GM23338 (cell line): ENCODE data around the gene TLE1. TPM values are rescaled to one million over a fixed set of nuclear protein-coding genes. Genes with fewer than 3 reads are reported as not detected.

ENCODE experiments used
- ATAC-seq: fragments of 200-7000 bp; cut with Tn5 transposase; 3 replicates; pipeline ENCODE4 v1.9.1; 2020
- DNase-seq: peaks from one replicate; pipeline ENCODE4 v3.0.0-alpha.2; 2015; ENCODE audit warnings: low spot score
- H2AFZ ChIP-seq: fragments of 200-600 bp; sonication (generic); 2 replicates; pipeline ENCODE4 v1.8.0; 2016; ENCODE audit warnings: antibody characterized with exemption, mild to moderate bottlenecking, moderate library complexity
- H3F3A ChIP-seq: fragments of 200-600 bp; sonication (generic); replicated peaks from 2 replicates; pipeline ENCODE4 v1.8.0; 2017; ENCODE audit warnings: antibody characterized with exemption, mixed run types, low read depth
- H3K27ac ChIP-seq: fragments of 200-600 bp; sonication (generic); 2 replicates; pipeline ENCODE4 v1.6.1; 2016; ENCODE audit warnings: low read depth
- H3K27me3 ChIP-seq: fragments of 200-600 bp; sonication (generic); 2 replicates; pipeline ENCODE4 v1.8.0; 2016; ENCODE audit warnings: mild to moderate bottlenecking, mixed run types, moderate library complexity; ENCODE audit not compliant: insufficient read depth
- H3K36me3 ChIP-seq: fragments of 200-600 bp; sonication (generic); 2 replicates; pipeline ENCODE4 v1.8.0; 2016; ENCODE audit warnings: mild to moderate bottlenecking; ENCODE audit not compliant: insufficient read depth
- H3K4me1 ChIP-seq: fragments of 200-600 bp; sonication (generic); 2 replicates; pipeline ENCODE4 v1.8.0; 2016; ENCODE audit warnings: mild to moderate bottlenecking, moderate library complexity; ENCODE audit not compliant: insufficient read depth
- H3K4me2 ChIP-seq: fragments of 200-600 bp; sonication (generic); 2 replicates; pipeline ENCODE4 v1.7.1; 2017; ENCODE audit warnings: mixed run types
- H3K4me3 ChIP-seq: fragments of 200-600 bp; sonication (generic); 2 replicates; pipeline ENCODE4 v1.6.1; 2016; ENCODE audit warnings: mixed run types
- H3K79me2 ChIP-seq: fragments of 200-600 bp; sonication (generic); replicated peaks from 2 replicates; pipeline ENCODE4 v1.8.0; 2017; ENCODE audit warnings: mild to moderate bottlenecking; ENCODE audit not compliant: insufficient read depth
- H3K9me2 ChIP-seq: fragments of 200-600 bp; sonication (generic); 2 replicates; pipeline ENCODE4 v1.8.0; 2017; ENCODE audit not compliant: insufficient read depth
- H4K20me1 ChIP-seq: fragments of 200-600 bp; sonication (generic); replicated peaks from 2 replicates; pipeline ENCODE4 v1.8.0; 2017; ENCODE audit warnings: mild to moderate bottlenecking; ENCODE audit not compliant: insufficient read depth
- H3K27ac Mint-ChIP-seq: 2 replicates; pipeline ENCODE4 v1.8.0; 2020; ENCODE audit warnings: inconsistent platforms, mild to moderate bottlenecking, moderate library complexity, mixed read lengths
- H3K27me3 Mint-ChIP-seq: 3 replicates; pipeline ENCODE4 v1.8.0; 2022; ENCODE audit warnings: low read depth, mild to moderate bottlenecking, moderate library complexity, mixed read lengths, inconsistent platforms; ENCODE audit not compliant: insufficient read depth, poor library complexity
- H3K36me3 Mint-ChIP-seq: 3 replicates; pipeline ENCODE4 v1.8.0; 2021; ENCODE audit warnings: low read depth, mild to moderate bottlenecking, inconsistent platforms, moderate library complexity, mixed read lengths
- H3K4me1 Mint-ChIP-seq: 3 replicates; pipeline ENCODE4 v1.8.0; 2020; ENCODE audit warnings: mild to moderate bottlenecking, inconsistent platforms, mixed read lengths
- H3K4me3 Mint-ChIP-seq: 3 replicates; pipeline ENCODE4 v1.8.0; 2021; ENCODE audit warnings: moderate library complexity, mild to moderate bottlenecking, inconsistent platforms, mixed read lengths
- H3K9me3 Mint-ChIP-seq: 3 replicates; pipeline ENCODE4 v1.8.0; 2020; ENCODE audit warnings: moderate library complexity, mild to moderate bottlenecking, inconsistent platforms, mixed read lengths
- EZH2phosphoT487 ChIP-seq: fragments of 200-600 bp; sonication (generic); IDR thresholded peaks from one replicate; pipeline ENCODE4 v1.8.1; 2018; ENCODE audit warnings: antibody characterized with exemption; ENCODE audit not compliant: unreplicated experiment
- polyA plus RNA-seq: library from polyadenylated mRNA; unstranded; fragments of >200 nt; fragmentation: Nextera tagmentation; extraction: Ambion mirVana; gene quantifications from 2 replicates; pipeline ENCODE4 v1.2.1, GENCODE V29; 2016
- total RNA-seq: library from RNA; depleted of rRNA; stranded (reverse); fragments of >200 nt; shearing (Covaris generic); gene quantifications from 2 replicates; pipeline ENCODE4 v1.2.3, GENCODE V29; 2014
- TF ChIP-seq, protein P1 (sequence below): fragments of 250-450 bp; sonication (Bioruptor Pico); IDR thresholded peaks from 2 replicates; pipeline ENCODE4 v1.5.0; 2020; ENCODE audit warnings: mild to moderate bottlenecking, moderate library complexity
- TF ChIP-seq, protein P2 (sequence below): IDR thresholded peaks from 2 replicates; pipeline ENCODE4 v1.6.1; 2016; ENCODE audit warnings: antibody characterized with exemption
- TF ChIP-seq, protein P3 (sequence below): IDR thresholded peaks from one replicate; pipeline ENCODE4 v1.6.1; 2018; ENCODE audit warnings: antibody characterized with exemption; ENCODE audit not compliant: unreplicated experiment

Gene TLE1
- total and polyA plus RNA-seq, 2 experiments from 2014 or later = 58.1 to 132 TPM

DNA sequence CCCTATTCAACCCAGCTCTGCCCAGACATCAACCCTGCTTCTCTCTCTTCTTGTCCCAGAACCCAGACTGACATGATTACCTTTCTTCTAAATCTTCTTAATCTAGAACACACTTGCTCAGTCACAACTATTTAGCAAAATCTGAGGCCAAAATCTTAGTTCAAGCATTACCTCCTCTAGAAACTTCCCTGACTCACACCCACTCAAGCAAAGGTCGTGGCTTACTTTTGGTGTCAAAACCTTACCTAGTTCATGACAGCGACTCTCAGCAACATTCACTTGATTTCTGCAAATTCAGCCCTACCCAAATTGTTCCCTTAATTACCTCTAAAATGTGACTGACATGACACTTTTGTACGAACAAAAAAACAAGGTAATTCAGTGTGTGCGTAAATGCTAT lies 130.2 kb downstream of the TLE1 start:
- peaks cover 17% of the 10 kb centered on the region for H3K4me1 Mint-ChIP-seq
- H3K27ac Mint-ChIP-seq = no peak overlapping the region
- H3K4me3 ChIP-seq = no peak overlapping the region
- peak overlapping the region; percentile 84; the same call in 1 of the 2 replicates for H2AFZ ChIP-seq
- no peak for DNase-seq
- H3K27me3 ChIP-seq = no peaks in the 10 kb centered on the region
- no peaks in the 10 kb centered on the region for H3K79me2 ChIP-seq
- no peak for TF ChIP-seq EZH2phosphoT487
- TF ChIP-seq, protein P1, sequence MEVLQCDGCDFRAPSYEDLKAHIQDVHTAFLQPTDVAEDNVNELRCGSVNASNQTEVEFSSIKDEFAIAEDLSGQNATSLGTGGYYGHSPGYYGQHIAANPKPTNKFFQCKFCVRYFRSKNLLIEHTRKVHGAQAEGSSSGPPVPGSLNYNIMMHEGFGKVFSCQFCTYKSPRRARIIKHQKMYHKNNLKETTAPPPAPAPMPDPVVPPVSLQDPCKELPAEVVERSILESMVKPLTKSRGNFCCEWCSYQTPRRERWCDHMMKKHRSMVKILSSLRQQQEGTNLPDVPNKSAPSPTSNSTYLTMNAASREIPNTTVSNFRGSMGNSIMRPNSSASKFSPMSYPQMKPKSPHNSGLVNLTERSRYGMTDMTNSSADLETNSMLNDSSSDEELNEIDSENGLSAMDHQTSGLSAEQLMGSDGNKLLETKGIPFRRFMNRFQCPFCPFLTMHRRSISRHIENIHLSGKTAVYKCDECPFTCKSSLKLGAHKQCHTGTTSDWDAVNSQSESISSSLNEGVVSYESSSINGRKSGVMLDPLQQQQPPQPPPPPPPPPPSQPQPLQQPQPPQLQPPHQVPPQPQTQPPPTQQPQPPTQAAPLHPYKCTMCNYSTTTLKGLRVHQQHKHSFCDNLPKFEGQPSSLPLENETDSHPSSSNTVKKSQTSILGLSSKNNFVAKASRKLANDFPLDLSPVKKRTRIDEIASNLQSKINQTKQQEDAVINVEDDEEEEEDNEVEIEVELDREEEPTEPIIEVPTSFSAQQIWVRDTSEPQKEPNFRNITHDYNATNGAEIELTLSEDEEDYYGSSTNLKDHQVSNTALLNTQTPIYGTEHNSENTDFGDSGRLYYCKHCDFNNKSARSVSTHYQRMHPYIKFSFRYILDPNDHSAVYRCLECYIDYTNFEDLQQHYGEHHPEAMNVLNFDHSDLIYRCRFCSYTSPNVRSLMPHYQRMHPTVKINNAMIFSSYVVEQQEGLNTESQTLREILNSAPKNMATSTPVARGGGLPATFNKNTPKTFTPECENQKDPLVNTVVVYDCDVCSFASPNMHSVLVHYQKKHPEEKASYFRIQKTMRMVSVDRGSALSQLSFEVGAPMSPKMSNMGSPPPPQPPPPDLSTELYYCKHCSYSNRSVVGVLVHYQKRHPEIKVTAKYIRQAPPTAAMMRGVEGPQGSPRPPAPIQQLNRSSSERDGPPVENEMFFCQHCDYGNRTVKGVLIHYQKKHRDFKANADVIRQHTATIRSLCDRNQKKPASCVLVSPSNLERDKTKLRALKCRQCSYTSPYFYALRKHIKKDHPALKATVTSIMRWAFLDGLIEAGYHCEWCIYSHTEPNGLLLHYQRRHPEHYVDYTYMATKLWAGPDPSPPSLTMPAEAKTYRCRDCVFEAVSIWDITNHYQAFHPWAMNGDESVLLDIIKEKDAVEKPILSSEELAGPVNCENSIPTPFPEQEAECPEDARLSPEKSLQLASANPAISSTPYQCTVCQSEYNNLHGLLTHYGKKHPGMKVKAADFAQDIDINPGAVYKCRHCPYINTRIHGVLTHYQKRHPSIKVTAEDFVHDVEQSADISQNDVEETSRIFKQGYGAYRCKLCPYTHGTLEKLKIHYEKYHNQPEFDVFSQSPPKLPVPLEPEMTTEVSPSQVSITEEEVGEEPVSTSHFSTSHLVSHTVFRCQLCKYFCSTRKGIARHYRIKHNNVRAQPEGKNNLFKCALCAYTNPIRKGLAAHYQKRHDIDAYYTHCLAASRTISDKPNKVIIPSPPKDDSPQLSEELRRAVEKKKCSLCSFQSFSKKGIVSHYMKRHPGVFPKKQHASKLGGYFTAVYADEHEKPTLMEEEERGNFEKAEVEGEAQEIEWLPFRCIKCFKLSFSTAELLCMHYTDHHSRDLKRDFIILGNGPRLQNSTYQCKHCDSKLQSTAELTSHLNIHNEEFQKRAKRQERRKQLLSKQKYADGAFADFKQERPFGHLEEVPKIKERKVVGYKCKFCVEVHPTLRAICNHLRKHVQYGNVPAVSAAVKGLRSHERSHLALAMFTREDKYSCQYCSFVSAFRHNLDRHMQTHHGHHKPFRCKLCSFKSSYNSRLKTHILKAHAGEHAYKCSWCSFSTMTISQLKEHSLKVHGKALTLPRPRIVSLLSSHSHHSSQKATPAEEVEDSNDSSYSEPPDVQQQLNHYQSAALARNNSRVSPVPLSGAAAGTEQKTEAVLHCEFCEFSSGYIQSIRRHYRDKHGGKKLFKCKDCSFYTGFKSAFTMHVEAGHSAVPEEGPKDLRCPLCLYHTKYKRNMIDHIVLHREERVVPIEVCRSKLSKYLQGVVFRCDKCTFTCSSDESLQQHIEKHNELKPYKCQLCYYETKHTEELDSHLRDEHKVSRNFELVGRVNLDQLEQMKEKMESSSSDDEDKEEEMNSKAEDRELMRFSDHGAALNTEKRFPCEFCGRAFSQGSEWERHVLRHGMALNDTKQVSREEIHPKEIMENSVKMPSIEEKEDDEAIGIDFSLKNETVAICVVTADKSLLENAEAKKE (CRISPR knock-in tag) = no peak
- TF ChIP-seq, protein P2, sequence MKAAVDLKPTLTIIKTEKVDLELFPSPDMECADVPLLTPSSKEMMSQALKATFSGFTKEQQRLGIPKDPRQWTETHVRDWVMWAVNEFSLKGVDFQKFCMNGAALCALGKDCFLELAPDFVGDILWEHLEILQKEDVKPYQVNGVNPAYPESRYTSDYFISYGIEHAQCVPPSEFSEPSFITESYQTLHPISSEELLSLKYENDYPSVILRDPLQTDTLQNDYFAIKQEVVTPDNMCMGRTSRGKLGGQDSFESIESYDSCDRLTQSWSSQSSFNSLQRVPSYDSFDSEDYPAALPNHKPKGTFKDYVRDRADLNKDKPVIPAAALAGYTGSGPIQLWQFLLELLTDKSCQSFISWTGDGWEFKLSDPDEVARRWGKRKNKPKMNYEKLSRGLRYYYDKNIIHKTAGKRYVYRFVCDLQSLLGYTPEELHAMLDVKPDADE = no peak
- TF ChIP-seq, protein P3, sequence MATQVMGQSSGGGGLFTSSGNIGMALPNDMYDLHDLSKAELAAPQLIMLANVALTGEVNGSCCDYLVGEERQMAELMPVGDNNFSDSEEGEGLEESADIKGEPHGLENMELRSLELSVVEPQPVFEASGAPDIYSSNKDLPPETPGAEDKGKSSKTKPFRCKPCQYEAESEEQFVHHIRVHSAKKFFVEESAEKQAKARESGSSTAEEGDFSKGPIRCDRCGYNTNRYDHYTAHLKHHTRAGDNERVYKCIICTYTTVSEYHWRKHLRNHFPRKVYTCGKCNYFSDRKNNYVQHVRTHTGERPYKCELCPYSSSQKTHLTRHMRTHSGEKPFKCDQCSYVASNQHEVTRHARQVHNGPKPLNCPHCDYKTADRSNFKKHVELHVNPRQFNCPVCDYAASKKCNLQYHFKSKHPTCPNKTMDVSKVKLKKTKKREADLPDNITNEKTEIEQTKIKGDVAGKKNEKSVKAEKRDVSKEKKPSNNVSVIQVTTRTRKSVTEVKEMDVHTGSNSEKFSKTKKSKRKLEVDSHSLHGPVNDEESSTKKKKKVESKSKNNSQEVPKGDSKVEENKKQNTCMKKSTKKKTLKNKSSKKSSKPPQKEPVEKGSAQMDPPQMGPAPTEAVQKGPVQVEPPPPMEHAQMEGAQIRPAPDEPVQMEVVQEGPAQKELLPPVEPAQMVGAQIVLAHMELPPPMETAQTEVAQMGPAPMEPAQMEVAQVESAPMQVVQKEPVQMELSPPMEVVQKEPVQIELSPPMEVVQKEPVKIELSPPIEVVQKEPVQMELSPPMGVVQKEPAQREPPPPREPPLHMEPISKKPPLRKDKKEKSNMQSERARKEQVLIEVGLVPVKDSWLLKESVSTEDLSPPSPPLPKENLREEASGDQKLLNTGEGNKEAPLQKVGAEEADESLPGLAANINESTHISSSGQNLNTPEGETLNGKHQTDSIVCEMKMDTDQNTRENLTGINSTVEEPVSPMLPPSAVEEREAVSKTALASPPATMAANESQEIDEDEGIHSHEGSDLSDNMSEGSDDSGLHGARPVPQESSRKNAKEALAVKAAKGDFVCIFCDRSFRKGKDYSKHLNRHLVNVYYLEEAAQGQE = no peak
- peaks cover 8% of the 10 kb centered on the region; the same call in 1 of the 2 replicates for H3K4me1 ChIP-seq
- peaks cover 7% of the 10 kb centered on the region for H3K27me3 Mint-ChIP-seq
- 0 out of 2 replicates have a peak, but pooled peaks cover 7% of the 10 kb centered on the region for H3K9me2 ChIP-seq
- no peaks in the 10 kb centered on the region for H4K20me1 ChIP-seq
- no peaks in the 10 kb centered on the region for H3K9me3 Mint-ChIP-seq
- H3K4me3 Mint-ChIP-seq = no peak overlapping the region
- H3K4me2 ChIP-seq = no peak overlapping the region
- no peak overlapping the region for H3K27ac ChIP-seq
- ATAC-seq = no peak
- no peaks in the 10 kb centered on the region for H3K36me3 ChIP-seq
- no peaks in the 10 kb centered on the region for H3F3A ChIP-seq
- H3K36me3 Mint-ChIP-seq = no peaks in the 10 kb centered on the region
